Thoracic aorta (tissue), 2 donors: Measurements from ENCODE around the gene SPRR2F. TPM values are rescaled to one million over a fixed set of nuclear protein-coding genes. Genes with fewer than 3 reads are reported as not detected.

Experiments used
- ATAC-seq: fragments of 150-250 bp; one replicate; pipeline ENCODE4 v1.8.0; 2017; ENCODE audit warnings: low read depth; ENCODE audit not compliant: insufficient number of reproducible peaks, low FRiP score
- DNase-seq: peaks from one replicate; pipeline ENCODE4 v3.0.0-alpha.2; 2020; ENCODE audit warnings: low spot score
- H3K27ac ChIP-seq, 2 donors: fragments of 200-600 bp; sonication (generic); 1 replicate in 1 of 2; 2 replicates in 1 of 2; pipeline ENCODE4 v1.5.1; 2016; ENCODE audit warnings: mild to moderate bottlenecking in 2 of 2, moderate library complexity in 2 of 2
- H3K27me3 ChIP-seq: fragments of 200-600 bp; sonication (generic); replicated peaks from 2 replicates; pipeline ENCODE4 v1.6.0; 2016; ENCODE audit warnings: mild to moderate bottlenecking; ENCODE audit not compliant: insufficient read depth
- H3K36me3 ChIP-seq: fragments of 200-600 bp; sonication (generic); one replicate; pipeline ENCODE4 v1.5.1; 2016
- H3K4me1 ChIP-seq, 2 donors: fragments of 200-600 bp; sonication (generic); 1 replicate in 1 of 2; 2 replicates in 1 of 2; pipeline versions ENCODE4 v1.5.1 to v1.6.0; 2016; ENCODE audit warnings: low read depth in 2 of 2, mild to moderate bottlenecking in 1 of 2; ENCODE audit not compliant: control insufficient read depth in 1 of 2
- H3K4me3 ChIP-seq: fragments of 200-600 bp; sonication (generic); 2 replicates; pipeline ENCODE4 v1.5.1; 2016; ENCODE audit warnings: mild to moderate bottlenecking
- H3K9me3 ChIP-seq: fragments of 200-600 bp; sonication (generic); 2 replicates; pipeline ENCODE4 v1.5.1; 2016
- total RNA-seq, 2 donors: library from RNA; depleted of rRNA; stranded (reverse); fragments of >200 nt; gene quantifications; one replicate each; pipeline versions ENCODE4 v1.1.0 to v1.2.3, GENCODE V29; 2016
- TF ChIP-seq, protein P1 (sequence below): fragments of 200-600 bp; sonication (generic); IDR thresholded peaks from one replicate; pipeline ENCODE4 v1.5.1; 2019; ENCODE audit warnings: antibody characterized with exemption

Gene SPRR2F
- total RNA-seq, 2 donors from 2014 or later: not detected

DNA sequence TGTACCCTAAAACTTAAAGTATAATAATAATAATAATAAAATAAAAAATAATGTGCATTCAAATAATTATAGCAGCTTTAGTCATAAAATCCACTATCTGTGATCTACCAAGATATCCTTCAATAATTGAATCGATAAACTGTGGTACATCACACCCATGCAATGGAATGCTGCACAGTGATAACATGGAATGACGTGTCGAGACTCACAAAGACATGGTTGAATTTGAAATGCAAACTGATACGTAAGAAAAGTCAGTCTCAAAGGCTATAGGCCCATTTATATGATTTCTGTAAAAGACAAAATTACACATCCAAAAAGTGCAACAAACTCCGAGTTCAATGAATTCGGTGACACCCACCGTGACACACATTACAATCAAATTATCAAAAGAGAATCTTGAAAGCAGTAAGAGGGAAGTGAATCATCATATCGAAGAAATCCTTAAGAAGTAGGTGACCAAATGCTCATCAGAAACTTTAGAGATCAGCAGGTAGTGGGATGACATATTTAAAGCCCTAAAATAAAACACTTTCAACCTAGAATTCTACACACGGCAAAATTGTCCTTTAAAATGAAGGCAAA is 13.8 kb downstream of the SPRR2F start:
- DNase-seq: no peak
- no peak overlapping the region for H3K4me3 ChIP-seq
- H3K4me1 ChIP-seq: no peaks in the 10 kb centered on the region
- no peak for ATAC-seq
- no peaks in the 10 kb centered on the region for H3K9me3 ChIP-seq
- TF ChIP-seq, protein P1, sequence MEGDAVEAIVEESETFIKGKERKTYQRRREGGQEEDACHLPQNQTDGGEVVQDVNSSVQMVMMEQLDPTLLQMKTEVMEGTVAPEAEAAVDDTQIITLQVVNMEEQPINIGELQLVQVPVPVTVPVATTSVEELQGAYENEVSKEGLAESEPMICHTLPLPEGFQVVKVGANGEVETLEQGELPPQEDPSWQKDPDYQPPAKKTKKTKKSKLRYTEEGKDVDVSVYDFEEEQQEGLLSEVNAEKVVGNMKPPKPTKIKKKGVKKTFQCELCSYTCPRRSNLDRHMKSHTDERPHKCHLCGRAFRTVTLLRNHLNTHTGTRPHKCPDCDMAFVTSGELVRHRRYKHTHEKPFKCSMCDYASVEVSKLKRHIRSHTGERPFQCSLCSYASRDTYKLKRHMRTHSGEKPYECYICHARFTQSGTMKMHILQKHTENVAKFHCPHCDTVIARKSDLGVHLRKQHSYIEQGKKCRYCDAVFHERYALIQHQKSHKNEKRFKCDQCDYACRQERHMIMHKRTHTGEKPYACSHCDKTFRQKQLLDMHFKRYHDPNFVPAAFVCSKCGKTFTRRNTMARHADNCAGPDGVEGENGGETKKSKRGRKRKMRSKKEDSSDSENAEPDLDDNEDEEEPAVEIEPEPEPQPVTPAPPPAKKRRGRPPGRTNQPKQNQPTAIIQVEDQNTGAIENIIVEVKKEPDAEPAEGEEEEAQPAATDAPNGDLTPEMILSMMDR: no peak
- no peak overlapping the region for H3K27ac ChIP-seq
- no peaks in the 10 kb centered on the region for H3K36me3 ChIP-seq
- no peaks in the 10 kb centered on the region for H3K27me3 ChIP-seq

DNA sequence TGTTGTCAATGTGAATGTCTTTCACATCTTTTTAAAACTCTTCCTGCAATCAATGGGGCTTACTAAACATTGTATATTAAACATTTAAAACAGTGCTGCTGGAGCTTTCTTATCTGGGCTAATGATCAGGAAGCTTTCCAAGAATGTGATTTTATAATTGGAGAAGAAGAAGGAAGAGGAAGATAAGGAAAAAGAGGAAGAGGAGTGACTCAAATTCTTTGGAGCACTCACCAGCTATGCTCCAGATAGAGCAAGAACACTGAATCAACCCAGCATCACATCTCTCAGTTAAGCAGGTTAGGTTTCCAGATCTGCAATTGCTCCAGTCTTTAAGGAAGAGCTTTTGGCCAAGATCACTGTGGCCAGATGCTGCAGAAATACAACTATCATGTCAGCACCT is 17.6 kb downstream of the SPRR2F start:
- H3K36me3 ChIP-seq: no peaks in the 10 kb centered on the region
- H3K27me3 ChIP-seq: no peaks in the 10 kb centered on the region

DNA sequence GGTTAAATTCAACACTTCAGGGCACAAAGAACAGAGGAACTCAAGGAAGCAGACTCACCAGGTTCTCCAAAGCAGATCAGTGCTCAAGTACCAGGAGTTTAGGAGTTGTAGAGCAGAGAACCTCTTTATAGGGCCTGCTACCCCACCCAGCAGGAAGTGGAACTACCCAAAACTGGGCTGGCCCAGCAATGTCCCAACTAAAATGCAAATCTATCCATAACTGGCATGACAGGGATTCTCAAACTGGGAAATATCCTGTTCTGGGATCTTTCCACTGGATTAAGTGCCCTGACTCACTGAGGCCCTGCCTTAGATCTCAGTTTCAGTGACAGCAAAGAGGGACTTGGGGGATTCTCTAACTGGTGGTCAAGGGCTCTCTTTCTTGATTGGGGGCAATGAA is 18.9 kb downstream of the SPRR2F start, which contains the start of gene SPRR2E:
Gene SPRR2E, minus strand, starts transcription at position 101 of the 400 bp plus-strand sequence. CDS start 775 bp downstream, outside the sequence.
- no peaks in the 10 kb centered on the region for H3K9me3 ChIP-seq
- DNase-seq: no peak
- no peak for ATAC-seq
- no peaks in the 10 kb centered on the region for H3K27me3 ChIP-seq
- no peak within 1 kb of the TSS for H3K27ac ChIP-seq
- H3K4me3 ChIP-seq: no peak within 1 kb of the TSS
- TF ChIP-seq, protein P1: no peak
- no peaks in the 10 kb centered on the region for H3K4me1 ChIP-seq
- H3K36me3 ChIP-seq: no peaks in the 10 kb centered on the region

More for the DNA sequence above, 17.6 kb downstream of the SPRR2F start:
- no peak for ATAC-seq
- no peak overlapping the region for H3K27ac ChIP-seq
- no peaks in the 10 kb centered on the region for H3K4me1 ChIP-seq
- TF ChIP-seq, protein P1: no peak
- H3K4me3 ChIP-seq: no peak overlapping the region
- no peaks in the 10 kb centered on the region for H3K9me3 ChIP-seq
- DNase-seq: no peak

DNA sequence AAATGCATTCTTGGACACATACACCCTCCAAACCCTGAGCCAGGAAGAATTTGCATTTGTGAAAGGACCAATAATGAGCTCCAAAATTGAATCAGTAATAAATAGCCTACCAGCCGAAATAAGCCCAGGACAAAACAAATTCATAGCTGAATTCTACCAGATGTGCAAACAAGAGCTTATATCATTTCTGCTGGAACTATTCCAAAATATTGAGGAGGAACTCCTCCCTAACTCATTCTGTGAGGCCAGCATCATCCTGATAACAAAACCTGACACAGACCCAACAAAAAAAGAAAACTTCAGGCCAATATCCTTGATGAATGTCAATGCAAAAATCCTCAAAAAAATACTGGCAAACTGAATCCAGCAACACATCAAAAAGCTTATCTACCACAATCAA is 25.7 kb downstream of the SPRR2F start:
- Histone ChIP-seq H3K4me3 (no peak overlapping the region), H3K4me1 (no peaks in the 10 kb centered on the region), H3K9me3 (no peaks in the 10 kb centered on the region), H3K27me3 (no peaks in the 10 kb centered on the region), H3K27ac (no peak overlapping the region), H3K36me3 (no peaks in the 10 kb centered on the region)
- ATAC-seq: no peak
- DNase-seq: no peak
- TF ChIP-seq, protein P1: no peak

GRCh38 chr1:153081736-153082135 is 31.6 kb downstream of the SPRR2F start:
- no peaks in the 10 kb centered on the region for H3K9me3 ChIP-seq
- DNase-seq: no peak
- H3K4me1 ChIP-seq: no peaks in the 10 kb centered on the region
- no peak overlapping the region for H3K4me3 ChIP-seq
- TF ChIP-seq, protein P1: no peak
- H3K36me3 ChIP-seq: no peaks in the 10 kb centered on the region
- H3K27me3 ChIP-seq: no peaks in the 10 kb centered on the region
- no peak for ATAC-seq
- H3K27ac ChIP-seq: no peak overlapping the region
